ENCODE results near the gene INPP5A. TPM values are rescaled to one million over a fixed set of nuclear protein-coding genes. Genes with fewer than 3 reads are reported as not detected.

Gene INPP5A
- total RNA-seq, 6 experiments from 2014 or later, result 58.9 to 64.6 (median 63.8) TPM

DNA sequence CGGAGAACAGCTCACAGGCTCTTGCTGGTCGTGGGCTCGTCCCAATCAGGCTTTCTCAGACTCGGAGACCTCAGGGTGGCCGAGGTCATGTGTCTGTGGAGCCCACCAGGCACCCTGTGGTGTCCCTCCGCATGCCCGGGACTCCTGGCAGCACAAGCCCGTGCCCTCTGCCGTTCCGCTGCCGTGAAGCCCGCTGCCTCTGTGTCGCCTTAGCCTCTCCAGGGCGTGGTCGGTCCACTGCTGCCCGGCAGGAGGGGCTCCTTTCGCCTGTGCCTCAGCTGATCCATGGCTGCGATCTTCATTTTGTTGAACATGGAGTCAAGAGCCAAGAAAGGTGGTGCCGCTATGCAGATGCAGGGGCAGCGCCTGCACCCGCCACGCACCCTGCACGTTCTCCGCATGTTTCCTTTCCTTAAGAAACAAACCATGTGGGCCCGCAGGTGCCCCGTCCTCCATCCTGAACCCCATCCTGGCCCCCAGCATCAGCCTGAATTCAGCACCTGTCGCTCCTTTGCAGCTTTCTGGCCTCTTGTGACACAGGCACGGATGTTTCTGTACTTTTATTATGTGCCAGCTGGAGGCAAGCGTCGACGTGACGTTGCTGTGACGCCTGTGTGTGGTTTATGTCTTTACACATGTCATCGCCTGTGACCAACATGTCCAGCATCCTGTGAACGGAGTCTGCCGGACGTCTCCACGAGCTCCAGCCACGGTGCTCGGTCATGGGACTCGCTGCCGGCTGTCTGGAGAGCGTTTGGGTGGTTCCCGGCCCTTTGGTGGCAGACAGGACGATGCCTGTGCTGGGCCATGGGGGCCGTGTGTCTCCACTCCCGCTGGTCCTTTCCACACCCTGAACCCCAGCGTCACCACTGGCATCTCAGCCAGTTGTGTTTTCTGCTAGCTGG, 178.4 kb downstream of the INPP5A start:
- Mint-ChIP-seq H3K36me3 (ENCODE audit: low read depth) (peaks cover 31% of the 10 kb centered on the region), H3K4me3 (no peak overlapping the region), H3K9me3 (peaks cover 5% of the 10 kb centered on the region; the same call in 1 of the 2 replicates), H3K27ac (no peak overlapping the region), H3K4me1 (ENCODE audit: low read depth) (no peaks in the 10 kb centered on the region), H3K27me3 (ENCODE audit: insufficient read depth) (peaks cover 6% of the 10 kb centered on the region)
- TF ChIP-seq, protein P1, sequence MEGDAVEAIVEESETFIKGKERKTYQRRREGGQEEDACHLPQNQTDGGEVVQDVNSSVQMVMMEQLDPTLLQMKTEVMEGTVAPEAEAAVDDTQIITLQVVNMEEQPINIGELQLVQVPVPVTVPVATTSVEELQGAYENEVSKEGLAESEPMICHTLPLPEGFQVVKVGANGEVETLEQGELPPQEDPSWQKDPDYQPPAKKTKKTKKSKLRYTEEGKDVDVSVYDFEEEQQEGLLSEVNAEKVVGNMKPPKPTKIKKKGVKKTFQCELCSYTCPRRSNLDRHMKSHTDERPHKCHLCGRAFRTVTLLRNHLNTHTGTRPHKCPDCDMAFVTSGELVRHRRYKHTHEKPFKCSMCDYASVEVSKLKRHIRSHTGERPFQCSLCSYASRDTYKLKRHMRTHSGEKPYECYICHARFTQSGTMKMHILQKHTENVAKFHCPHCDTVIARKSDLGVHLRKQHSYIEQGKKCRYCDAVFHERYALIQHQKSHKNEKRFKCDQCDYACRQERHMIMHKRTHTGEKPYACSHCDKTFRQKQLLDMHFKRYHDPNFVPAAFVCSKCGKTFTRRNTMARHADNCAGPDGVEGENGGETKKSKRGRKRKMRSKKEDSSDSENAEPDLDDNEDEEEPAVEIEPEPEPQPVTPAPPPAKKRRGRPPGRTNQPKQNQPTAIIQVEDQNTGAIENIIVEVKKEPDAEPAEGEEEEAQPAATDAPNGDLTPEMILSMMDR (IDR thresholded peaks at IDR 0.05), result no peak
- DNase-seq, result no peak

- Mint-ChIP-seq H3K27me3 (ENCODE audit: insufficient read depth) (peaks cover 6% of the 10 kb centered on the region), H3K27ac (no peak overlapping the region), H3K4me1 (ENCODE audit: low read depth) (peaks cover 6% of the 10 kb centered on the region), H3K36me3 (ENCODE audit: low read depth) (peaks cover 31% of the 10 kb centered on the region), H3K9me3 (peaks cover 5% of the 10 kb centered on the region; the same call in 1 of the 2 replicates), H3K4me3 (no peak overlapping the region)
- TF ChIP-seq, protein P1 (IDR thresholded peaks at IDR 0.05), result no peak
- no peak for DNase-seq
Observed at GRCh38 chr10:132716691-132717490, 179.3 kb downstream of the INPP5A start.

- no peak overlapping the region for H3K4me3 Mint-ChIP-seq
- TF ChIP-seq, protein P1 (IDR thresholded peaks at IDR 0.05), result no peak
- peaks cover 24% of the 10 kb centered on the region for H3K4me1 Mint-ChIP-seq (ENCODE audit: low read depth)
- H3K27ac Mint-ChIP-seq, result peak overlapping the region; percentile 11; the same call in 1 of the 2 replicates
- H3K9me3 Mint-ChIP-seq, result peaks cover under 1% of the 10 kb centered on the region; the same call in 1 of the 2 replicates
- DNase-seq, result peak; percentile 22
- H3K27me3 Mint-ChIP-seq (ENCODE audit: insufficient read depth), result peaks cover 8% of the 10 kb centered on the region
- H3K36me3 Mint-ChIP-seq (ENCODE audit: low read depth), result peaks cover 30% of the 10 kb centered on the region
Observed at GRCh38 chr10:132721725-132722124, 184.1 kb downstream of the INPP5A start.

- Mint-ChIP-seq H3K9me3 (no peaks in the 10 kb centered on the region), H3K4me3 (no peak overlapping the region), H3K27me3 (ENCODE audit: insufficient read depth) (peaks cover 10% of the 10 kb centered on the region), H3K27ac (no peak overlapping the region), H3K36me3 (ENCODE audit: low read depth) (peaks cover 36% of the 10 kb centered on the region), H3K4me1 (ENCODE audit: low read depth) (peaks cover 24% of the 10 kb centered on the region)
- TF ChIP-seq, protein P1 (IDR thresholded peaks at IDR 0.05), result no peak
- DNase-seq, result no peak
Observed at GRCh38 chr10:132722394-132723329, 185.1 kb downstream of the INPP5A start.
